Measurements from ENCODE around the gene SORBS2.
A peak's percentile ranks its signal among the peaks of the same experiment; 100 is the strongest.

The SORBS2 gene

DNA sequence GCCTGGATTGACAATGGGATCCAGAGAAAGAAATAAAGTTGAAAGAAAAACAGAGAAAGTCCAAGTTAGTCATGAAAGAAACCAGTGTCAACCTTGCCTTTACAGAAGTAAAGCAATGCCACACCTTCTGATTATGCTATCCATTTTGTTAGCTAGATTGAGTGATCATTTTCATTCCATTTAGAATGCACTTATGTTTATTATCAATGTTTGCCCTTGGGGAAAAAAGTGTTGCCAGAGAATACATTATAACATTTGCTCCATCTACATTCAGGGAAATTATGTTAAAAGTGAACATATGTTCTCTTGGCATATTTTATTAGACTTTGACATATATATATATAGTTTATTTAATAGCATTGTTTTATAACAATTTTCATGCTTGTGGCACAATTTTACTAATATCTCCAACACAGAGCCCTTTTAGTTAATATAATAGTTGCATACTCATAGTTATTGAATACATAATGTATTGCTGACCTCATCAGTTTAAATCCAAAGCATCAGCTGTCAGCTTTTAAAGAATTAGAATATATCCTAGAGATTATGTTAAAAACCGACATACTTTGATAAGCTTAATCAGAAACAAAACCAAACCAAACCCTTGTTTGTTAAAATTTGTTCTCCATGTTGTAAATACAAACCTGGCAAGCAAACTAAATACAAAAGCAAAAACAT is 134.2 kb downstream of the SORBS2 start:
- DNase-seq (ENCODE audit: low spot score): no peak

DNA sequence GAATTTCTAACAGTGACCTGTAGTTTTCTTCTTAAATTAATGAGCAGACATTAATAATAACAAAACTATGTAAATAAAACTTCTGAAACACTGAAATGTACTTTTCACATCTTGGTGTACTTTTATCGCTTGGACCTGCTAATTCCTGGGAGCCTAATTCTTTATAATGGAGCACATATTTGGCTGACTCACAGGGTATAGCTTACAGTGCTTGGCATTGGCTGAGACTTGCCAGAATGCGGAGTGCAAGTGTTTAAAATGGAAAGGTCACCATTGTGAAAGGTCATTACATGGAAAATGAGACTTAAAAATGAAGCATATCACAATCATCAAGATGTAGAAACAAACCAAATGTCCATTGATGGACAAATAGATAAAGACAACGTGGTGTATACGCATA is 139.4 kb downstream of the SORBS2 start:
- DNase-seq (ENCODE audit: low spot score): no peak

DNA sequence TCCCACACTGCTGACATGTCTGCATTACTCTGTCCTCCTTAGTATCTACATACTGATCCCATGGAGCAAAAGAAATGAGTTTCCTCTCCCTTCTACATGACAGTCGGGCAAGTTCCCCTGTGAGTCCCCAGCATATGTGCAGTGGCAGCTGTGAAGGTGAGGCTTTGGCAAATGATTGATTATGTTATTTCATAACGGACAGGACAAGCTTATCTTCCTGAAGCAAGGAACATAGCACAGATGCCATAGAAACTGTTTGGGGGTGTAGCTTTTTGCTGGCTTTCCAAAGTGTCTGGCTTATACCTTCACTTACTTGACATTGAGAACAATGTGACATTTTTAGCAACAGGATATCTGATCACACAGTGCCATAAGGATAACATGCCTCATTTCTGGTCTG is 139.8 kb downstream of the SORBS2 start:
- no peak for DNase-seq (ENCODE audit: low spot score)

DNA sequence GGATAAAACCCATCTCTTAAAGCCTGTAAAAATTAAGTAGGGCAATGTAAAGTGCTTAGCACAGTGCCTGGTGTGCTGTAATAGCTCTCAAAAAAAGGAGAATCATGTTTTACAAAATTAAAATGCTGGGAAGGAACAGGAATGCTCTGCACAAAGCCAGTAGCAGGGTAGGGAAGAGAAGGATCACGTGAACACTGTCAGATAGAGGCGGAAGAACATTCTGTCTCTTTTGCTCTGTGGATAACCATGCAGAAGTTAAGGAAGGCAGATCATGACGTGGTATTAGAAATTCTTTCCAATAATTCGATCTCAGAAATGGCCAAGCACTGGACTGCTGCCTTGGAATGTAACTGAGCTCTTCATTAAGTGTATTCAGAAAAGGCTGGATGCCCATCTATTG is 140.5 kb downstream of the SORBS2 start:
- no peak for DNase-seq (ENCODE audit: low spot score)

GRCh38 chr4:185671066-185671465 is 140.9 kb downstream of the SORBS2 start:
- DNase-seq (ENCODE audit: low spot score): no peak

DNA sequence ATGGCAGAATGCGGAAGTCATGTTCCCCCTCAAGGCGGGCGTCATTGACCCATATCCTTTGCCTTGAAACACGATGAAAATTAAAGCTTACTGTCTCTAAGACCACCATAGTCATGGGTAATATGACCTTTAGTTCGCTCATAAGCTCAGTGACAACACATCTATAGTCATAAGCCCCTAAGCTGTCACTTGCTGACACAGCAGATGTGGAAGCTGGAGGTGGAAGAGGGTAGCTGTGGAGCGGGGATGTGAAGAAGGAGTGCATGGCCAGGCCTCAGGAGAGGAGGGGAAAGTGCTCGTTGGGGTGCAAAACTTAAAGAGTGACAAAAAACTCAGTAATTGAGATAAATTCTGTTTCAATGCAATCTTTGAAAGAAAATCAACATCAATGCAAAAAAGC is 142.7 kb downstream of the SORBS2 start:
- no peak for DNase-seq (ENCODE audit: low spot score)

GRCh38 chr4:185666156-185666555 is 145.8 kb downstream of the SORBS2 start:
- no peak for DNase-seq (ENCODE audit: low spot score)

GRCh38 chr4:185665655-185666054 is 146.3 kb downstream of the SORBS2 start:
- no peak for DNase-seq (ENCODE audit: low spot score)

DNA sequence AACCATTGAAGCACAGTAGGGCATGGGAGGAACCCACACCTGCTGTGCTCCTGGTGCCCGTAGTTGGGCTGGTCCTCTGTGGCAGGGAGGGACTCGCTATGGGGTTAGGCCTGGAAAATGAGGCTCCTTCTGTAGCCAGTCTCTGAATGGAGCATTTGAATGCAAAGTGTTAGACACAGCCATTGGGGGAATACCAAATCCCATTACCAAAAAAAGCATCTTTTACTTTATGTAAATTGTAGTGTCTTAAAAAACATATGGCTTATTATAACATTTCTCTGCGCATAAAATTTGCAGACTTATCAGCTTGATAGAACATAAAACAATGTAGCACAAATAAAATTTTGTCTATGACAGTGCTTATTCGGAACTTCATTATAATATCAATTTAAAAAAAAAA is 147.5 kb downstream of the SORBS2 start:
- no peak for DNase-seq (ENCODE audit: low spot score)

DNA sequence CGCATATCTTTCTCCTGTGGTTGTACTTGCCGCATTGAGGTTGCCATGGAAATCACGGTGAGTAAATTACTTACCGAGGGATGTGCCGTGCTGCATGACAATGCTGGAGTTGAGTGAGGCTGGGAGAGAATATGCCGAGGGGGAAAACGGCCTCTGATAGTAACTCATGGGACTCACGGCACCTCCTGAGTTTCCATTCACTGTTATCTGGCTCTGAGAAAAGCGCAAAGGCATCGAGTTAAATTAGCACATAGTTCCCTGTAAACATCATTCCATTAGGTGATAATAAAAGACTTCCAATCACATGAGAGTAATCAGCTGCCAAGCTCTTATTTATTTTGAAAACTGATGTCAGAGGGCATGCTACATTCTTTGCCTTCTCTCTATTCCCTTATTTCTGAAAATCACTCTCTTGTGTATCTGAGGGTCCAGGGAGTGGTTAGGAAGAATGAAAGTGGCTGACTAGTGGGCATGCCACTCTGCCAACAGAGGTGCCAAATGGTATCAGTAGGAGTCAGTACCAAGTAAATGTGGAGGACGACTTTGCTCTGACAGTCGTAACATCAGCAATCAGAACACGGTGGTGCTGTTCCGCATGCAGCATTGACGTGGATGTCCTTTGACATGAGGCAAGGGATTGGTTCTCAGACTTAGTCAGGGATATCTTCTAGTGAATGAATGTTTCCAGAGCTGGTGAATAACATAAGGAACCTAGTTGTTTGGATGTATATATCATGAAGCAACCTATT is 149.8 kb downstream of the SORBS2 start:
- no peak for DNase-seq (ENCODE audit: low spot score)

GRCh38 chr4:185660340-185660739 is 151.7 kb downstream of the SORBS2 start:
- DNase-seq (ENCODE audit: low spot score): no peak

GRCh38 chr4:185657699-185658098 is 154.3 kb downstream of the SORBS2 start:
- DNase-seq (ENCODE audit: low spot score): no peak

DNA sequence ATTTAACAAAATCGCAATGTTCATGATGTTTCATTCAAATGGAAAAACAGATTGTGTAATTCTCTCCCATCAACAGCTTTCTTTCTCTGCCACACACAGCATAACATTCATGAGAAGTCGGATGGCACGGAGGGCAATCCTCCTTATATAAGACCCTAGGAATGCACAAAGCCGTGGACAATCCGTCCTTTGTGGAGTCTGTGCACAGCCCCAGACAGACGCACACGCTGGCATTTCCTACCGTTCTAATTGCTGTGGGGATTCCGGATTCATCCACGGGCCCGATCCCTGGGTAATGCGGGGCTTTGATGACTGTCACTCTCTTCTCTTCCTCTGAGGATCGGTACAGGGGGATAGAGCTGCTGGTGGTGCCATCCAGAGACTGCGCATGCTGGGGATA is 154.8 kb downstream of the SORBS2 start:
- DNase-seq (ENCODE audit: low spot score): peak; percentile 46

- DNase-seq (ENCODE audit: low spot score): peak; percentile 26
These were observed 155.5 kb downstream of the SORBS2 start for GRCh38 chr4:185656467-185656931.

DNA sequence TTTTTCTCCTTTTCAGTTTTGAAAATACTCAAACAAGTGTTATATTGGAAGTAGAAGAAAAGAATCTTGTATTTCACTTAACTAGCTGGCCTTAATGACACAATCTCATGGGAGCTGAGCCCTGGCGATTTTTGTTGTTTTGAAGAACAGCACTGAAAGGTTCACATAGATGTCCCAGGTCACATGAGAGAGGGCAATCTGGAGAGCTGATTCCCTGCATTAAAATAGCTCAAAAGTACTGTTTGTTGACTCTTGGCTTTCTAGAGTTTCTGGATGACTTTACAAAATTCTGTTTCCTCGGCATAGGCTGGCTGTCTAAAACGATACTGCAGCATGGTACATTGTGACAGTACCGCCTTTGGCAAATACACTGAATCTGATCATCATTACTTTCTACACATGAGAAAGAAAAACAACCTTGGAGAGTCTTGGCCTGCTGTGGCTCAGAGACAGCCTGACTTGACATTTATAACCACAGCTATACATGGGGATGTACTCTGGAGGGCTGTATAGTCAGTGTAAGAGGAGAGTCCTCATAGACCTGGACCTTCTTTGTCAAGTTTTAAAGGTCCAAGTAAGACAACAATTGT is 156.9 kb downstream of the SORBS2 start:
- peak; percentile 32 for DNase-seq (ENCODE audit: low spot score)

DNA sequence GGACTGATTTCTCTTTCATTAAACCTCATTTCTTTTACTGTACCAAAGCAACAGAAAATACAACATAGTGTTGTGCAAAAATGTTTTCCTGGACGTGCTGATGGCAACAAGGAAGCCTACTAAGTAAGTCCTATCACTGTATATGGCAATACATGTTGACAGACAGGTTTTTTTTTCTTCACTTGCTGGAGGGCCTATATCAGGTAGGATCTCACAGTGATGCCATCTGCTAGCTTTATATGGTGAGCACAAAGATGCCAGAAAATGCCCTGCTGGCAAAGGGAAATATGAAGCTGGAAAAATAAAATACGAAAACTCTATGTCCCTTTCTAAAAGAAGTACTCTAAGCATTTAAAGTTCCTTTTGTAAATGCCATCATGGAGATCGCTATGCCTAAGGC is 157.7 kb downstream of the SORBS2 start:
- no peak for DNase-seq (ENCODE audit: low spot score)

DNA sequence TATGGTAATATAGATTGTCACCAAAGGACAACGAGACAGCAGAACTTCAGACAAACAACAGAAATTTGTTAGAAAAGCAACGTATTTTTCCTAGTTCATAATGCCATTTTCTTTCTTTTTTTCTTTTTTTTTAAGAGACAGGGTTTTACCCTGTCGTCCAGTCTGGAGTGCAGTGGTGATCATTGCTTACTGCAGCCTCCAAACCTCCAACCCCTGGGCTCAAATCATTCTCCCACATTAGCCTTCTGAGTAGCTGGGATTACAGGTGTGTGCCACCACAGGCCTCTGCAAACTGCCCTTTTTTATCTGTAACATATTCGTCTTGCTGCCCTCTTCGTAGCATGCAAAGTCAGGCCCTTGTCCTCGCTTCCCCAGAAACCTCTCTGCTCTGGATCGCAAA is 160.1 kb downstream of the SORBS2 start:
- no peak for DNase-seq (ENCODE audit: low spot score)

DNA sequence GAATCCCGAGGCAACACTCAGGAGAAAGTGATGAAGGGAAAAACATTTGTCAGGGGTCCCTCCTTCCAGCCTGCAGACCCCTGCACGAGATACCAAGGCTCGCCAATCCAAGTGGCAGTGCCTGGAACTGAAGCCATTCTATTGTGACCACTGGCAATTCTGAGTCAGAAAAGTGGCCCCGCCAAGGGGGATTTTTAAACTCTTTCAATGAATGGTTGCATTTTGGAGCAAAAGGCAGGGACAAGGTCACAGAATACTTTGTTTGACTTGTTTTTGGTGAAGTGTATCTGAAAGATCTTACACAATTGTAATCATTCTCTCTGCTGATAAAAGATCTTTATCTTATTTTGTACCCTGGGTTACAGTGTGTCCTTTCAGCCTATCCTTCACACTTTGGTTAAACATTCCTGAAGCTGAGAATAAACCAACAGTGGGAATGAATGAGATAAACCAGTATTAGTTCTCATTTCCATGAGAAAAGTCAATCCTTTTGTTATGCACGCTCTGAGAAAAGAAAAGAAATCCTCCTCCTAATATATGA is 160.8 kb downstream of the SORBS2 start:
- no peak for DNase-seq (ENCODE audit: low spot score)

GRCh38 chr4:185648631-185649030 is 163.4 kb downstream of the SORBS2 start:
- no peak for DNase-seq (ENCODE audit: low spot score)

DNA sequence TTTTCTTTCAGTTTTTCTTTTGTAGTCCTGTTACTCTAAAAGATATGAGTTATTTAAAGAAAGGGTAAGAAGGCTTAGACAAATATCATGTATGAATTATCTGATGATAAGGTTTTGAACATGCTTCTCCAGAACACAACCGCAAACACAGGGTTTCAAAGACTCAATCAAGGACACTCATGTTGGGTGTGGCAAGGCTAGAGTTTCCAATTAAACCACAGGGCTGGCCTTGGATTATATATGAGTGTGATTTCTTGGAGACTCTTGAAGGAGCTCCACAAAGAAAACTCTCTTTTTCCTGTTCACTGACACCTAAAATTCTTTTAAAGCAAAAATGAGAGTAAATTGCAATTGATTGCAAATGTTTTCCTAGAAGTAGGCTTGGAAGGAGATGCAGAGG is 166.6 kb downstream of the SORBS2 start:
- DNase-seq (ENCODE audit: low spot score): no peak

DNA sequence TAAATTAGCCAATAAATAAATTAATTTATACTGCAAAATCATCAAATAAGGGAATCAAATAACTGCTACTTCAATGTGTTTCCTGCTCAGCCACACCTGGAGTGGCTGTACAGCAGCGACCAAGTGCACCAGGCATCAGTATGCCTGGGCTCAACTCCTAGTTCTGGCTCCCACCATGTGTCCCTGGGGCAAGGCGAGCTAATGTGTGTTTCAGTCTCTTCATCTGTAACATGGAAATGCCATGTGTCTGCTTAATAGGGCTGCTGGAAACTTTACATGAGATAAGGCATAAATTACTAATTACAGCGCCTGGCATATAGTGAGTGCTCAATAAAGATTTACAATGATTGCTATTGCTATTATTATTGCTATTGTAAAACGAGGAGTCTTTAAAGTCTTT is 167.6 kb downstream of the SORBS2 start:
- no peak for DNase-seq (ENCODE audit: low spot score)

DNA sequence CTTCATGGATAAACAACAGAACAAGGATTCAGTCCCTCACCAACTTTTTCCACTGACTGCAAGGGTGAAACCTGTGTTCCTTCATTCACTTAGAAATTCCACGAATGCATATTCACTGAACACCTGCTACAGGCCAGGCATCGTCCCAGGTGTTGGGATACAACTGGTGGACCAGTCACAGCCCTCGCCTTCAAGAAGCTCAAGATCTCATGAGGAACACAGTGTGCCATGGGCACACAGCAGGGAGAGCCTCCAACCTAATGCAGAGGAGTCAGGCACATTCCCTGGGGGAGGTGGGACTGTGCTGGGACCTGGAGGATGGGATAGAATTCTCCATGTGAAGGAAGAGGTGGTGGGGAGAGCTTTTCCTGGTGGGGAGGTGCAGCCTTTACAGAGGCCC is 169.1 kb downstream of the SORBS2 start:
- no peak for DNase-seq (ENCODE audit: low spot score)
